ENCODE results near the gene PPP4R1. TPM values are rescaled to one million over a fixed set of nuclear protein-coding genes. Genes with fewer than 3 reads are reported as not detected.

The PPP4R1 gene
- polyA plus RNA-seq, 1 of the 3 experiments (the other 2 are of a cell fraction) = 53.4 TPM

GRCh38 chr18:9599328-9599727, 15.0 kb downstream of the PPP4R1 start (continued):
- no peak for TF ChIP-seq USF2 (IDR thresholded peaks at IDR 0.05; ENCODE audit: borderline replicate concordance, low read depth, low read length)
- TF ChIP-seq CHD2 (IDR thresholded peaks at IDR 0.05; ENCODE audit: low read length, partially characterized antibody) = no peak
- TF ChIP-seq SIN3A (IDR thresholded peaks at IDR 0.05; ENCODE audit: borderline replicate concordance, low read depth, low read length) = no peak
- TF ChIP-seq GABPA (IDR thresholded peaks at IDR 0.05; ENCODE audit: low read depth) = no peak
- no peak for TF ChIP-seq MAX (IDR thresholded peaks at IDR 0.05; ENCODE audit: low read depth)
- TF ChIP-seq EZH2phosphoT487 (IDR thresholded peaks at IDR 0.05; ENCODE audit: borderline replicate concordance, low read depth) = no peak
- no peak for TF ChIP-seq TEAD4 (IDR thresholded peaks at IDR 0.05; ENCODE audit: borderline replicate concordance, insufficient read depth)
- TF ChIP-seq EP300 (IDR thresholded peaks at IDR 0.05; ENCODE audit: borderline replicate concordance in 1 of 2, low read depth in 1 of 2, low read length in 1 of 2) = no peak

GRCh38 chr18:9597609-9598008, 16.8 kb downstream of the PPP4R1 start:
- Histone ChIP-seq H4K20me1 (ENCODE audit: insufficient read depth) (peaks cover 48% of the 10 kb centered on the region), H3K4me3 (ENCODE audit: low read depth in 2 of 2, low read length in 1 of 2) (no peak overlapping the region), H3K4me1 (ENCODE audit: control insufficient read depth in 1 of 2, insufficient read depth in 2 of 2, low read depth in 1 of 2, low read length in 1 of 2) (peaks cover 2 to 4% of the 10 kb centered on the region in 2 experiments; a peak in 2 of 4 replicates), H3K79me2 (ENCODE audit: insufficient read depth) (peaks cover 99% of the 10 kb centered on the region), H3K4me2 (no peak overlapping the region), H3K36me3 (replicated peaks in 1 of 2; ENCODE audit: control insufficient read depth in 1 of 2, insufficient read depth in 2 of 2, low read length in 1 of 2) (peaks cover 10 to 63% of the 10 kb centered on the region in 2 experiments), H3K27me3 (ENCODE audit: insufficient read depth) (no peaks in the 10 kb centered on the region), H3K9ac (no peak overlapping the region), H3F3A (replicated peaks; ENCODE audit: insufficient read depth) (peaks cover 33% of the 10 kb centered on the region), H3K27ac (ENCODE audit: low read depth in 2 of 2, low read length in 1 of 2) (no peak overlapping the region), H2AFZ (ENCODE audit: low read depth) (no peak overlapping the region), H3K9me2 (no peaks in the 10 kb centered on the region), H3K9me3 (peaks cover 19% of the 10 kb centered on the region; the same call in 1 of the 2 replicates)
- no peak for DNase-seq
- CTCF ChIA-PET = interaction anchor here (1.1 to 2.5 kb wide), 2 partner anchors 15 kb away, joined by 3 to 8 read pairs; no protein-coding TSS in a partner anchor
- 95% methylated on average over 3 of the region's 3 CpGs for WGBS (ENCODE audit: low lambda C conversion rate)
- POLR2A ChIA-PET = no interaction called here
- TF ChIP-seq RFX5 (IDR thresholded peaks at IDR 0.05; ENCODE audit: low read length) (no peak), IRF3 (IDR thresholded peaks at IDR 0.05; ENCODE audit: low read depth, low read length) (no peak), MXI1 (IDR thresholded peaks at IDR 0.05; ENCODE audit: low read depth, low read length) (no peak), MAX (IDR thresholded peaks at IDR 0.05; ENCODE audit: low read depth) (no peak), GABPA (IDR thresholded peaks at IDR 0.05; ENCODE audit: low read depth) (no peak), CHD2 (IDR thresholded peaks at IDR 0.05; ENCODE audit: low read length, partially characterized antibody) (no peak), JUND (IDR thresholded peaks at IDR 0.05) (no peak), NFIC (IDR thresholded peaks at IDR 0.05; ENCODE audit: borderline replicate concordance) (no peak), EP300 (IDR thresholded peaks at IDR 0.05; ENCODE audit: borderline replicate concordance in 1 of 2, low read depth in 1 of 2, low read length in 1 of 2) (no peak), SMC3 (IDR thresholded peaks at IDR 0.05; ENCODE audit: low read depth, low read length) (no peak), FOXM1 (IDR thresholded peaks at IDR 0.05; ENCODE audit: low read depth) (no peak), FOSL2 (IDR thresholded peaks at IDR 0.05; ENCODE audit: borderline replicate concordance, low read depth) (no peak)
